Astrocyte of the spinal cord (primary cell): Measurements from ENCODE around the gene LCE2C.
"Not testable (repeated sequence)": the region's sequence is repeated elsewhere in the genome, so short reads cannot be mapped to it uniquely, and the experiment has no call there.

ENCODE experiments used
- DNase-seq: peaks from one replicate; pipeline ENCODE4 v3.0.0; 2011; ENCODE audit warnings: low read depth, low spot score
- H3K4me3 ChIP-seq: 2 replicates; pipeline ENCODE4 v1.5.1; 2011; ENCODE audit warnings: low read depth, mild to moderate bottlenecking, low read length, moderate library complexity
- CTCF ChIP-seq: IDR thresholded peaks from 2 replicates; pipeline ENCODE4 v1.5.1; 2012; ENCODE audit warnings: low read depth, mild to moderate bottlenecking, low read length, inconsistent platforms
- in situ Hi-C: cut with HindIII; loops from 2 replicates; pipeline ENCODE4 v1.10.0; 2017; ENCODE audit warnings: low sequenced_read_pairs

The LCE2C gene

GRCh38 chr1:152674983-152675382 lies at the start of gene LCE2C:
TSS of gene LCE2C (plus strand) at chr1:152675279. CDS start at chr1:152676016, 737 bp downstream.
- H3K4me3 ChIP-seq, in situ Hi-C loops, DNase-seq: not testable (repeated sequence)

- no peak for TF ChIP-seq CTCF
- no peak for DNase-seq
- H3K4me3 ChIP-seq = no peak overlapping the region
- in situ Hi-C loops = no loop called here
Observed at GRCh38 chr1:152626744-152627143, 48.3 kb upstream of the LCE2C start.

- no peak for DNase-seq
- in situ Hi-C loops = no loop called here
- TF ChIP-seq CTCF = no peak
- H3K4me3 ChIP-seq = no peak overlapping the region
Observed at GRCh38 chr1:152630596-152630995, 44.5 kb upstream of the LCE2C start.

GRCh38 chr1:152640351-152640750 lies 34.7 kb upstream of the LCE2C start:
- TF ChIP-seq CTCF = no peak
- H3K4me3 ChIP-seq = no peak overlapping the region
- no peak for DNase-seq
- in situ Hi-C loops = no loop called here

GRCh38 chr1:152643945-152644344 lies 31.1 kb upstream of the LCE2C start:
- TF ChIP-seq CTCF = no peak
- in situ Hi-C loops = no loop called here
- no peak overlapping the region for H3K4me3 ChIP-seq

GRCh38 chr1:152645146-152645545 lies 29.9 kb upstream of the LCE2C start:
- H3K4me3 ChIP-seq = no peak overlapping the region
- TF ChIP-seq CTCF = no peak
- no peak for DNase-seq
- in situ Hi-C loops = no loop called here

More at GRCh38 chr1:152643945-152644344, 31.1 kb upstream of the LCE2C start:
- no peak for DNase-seq

- TF ChIP-seq CTCF = no peak
- H3K4me3 ChIP-seq = no peak overlapping the region
- in situ Hi-C loops = no loop called here
- DNase-seq = no peak
Observed at GRCh38 chr1:152646656-152647055, 28.4 kb upstream of the LCE2C start.
